Dermis microvascular lymphatic vessel endothelial cell (primary cell): Measurements from ENCODE around the gene HEMK1. TPM values are rescaled to one million over a fixed set of nuclear protein-coding genes. Genes with fewer than 3 reads are reported as not detected.

ENCODE experiments used
- DNase-seq, 2 donors: peaks; one replicate each; pipeline versions ENCODE4 v3.0.0 to v3.0.0-alpha.2; 2010; ENCODE audit warnings: low read depth in 2 of 2
- total RNA-seq: library from RNA; depleted of rRNA; stranded (reverse); fragments of >200 nt; gene quantifications from 2 replicates; pipeline ENCODE4 v1.2.1, GENCODE V29; 2014

Gene HEMK1
- total RNA-seq, 1 donor from 2014 or later: 4.0 TPM

GRCh38 chr3:50542177-50543034 is 26.9 kb upstream of the HEMK1 start:
- DNase-seq: peak; percentile 25 to 57

- no peak for DNase-seq
These were observed 23.5 kb upstream of the HEMK1 start for GRCh38 chr3:50545781-50546180.

- DNase-seq: no peak
These were observed 20.1 kb upstream of the HEMK1 start for GRCh38 chr3:50549226-50549625.

GRCh38 chr3:50550079-50550736 is 19.1 kb upstream of the HEMK1 start:
- peak in 1 of 2 donors; percentile 33 for DNase-seq

- no peak for DNase-seq
These were observed 18.2 kb upstream of the HEMK1 start for GRCh38 chr3:50551054-50551659.

GRCh38 chr3:50551681-50552435 is 17.5 kb upstream of the HEMK1 start:
- no peak for DNase-seq

- DNase-seq: no peak
These were observed 16.7 kb upstream of the HEMK1 start for GRCh38 chr3:50552598-50552997.

- no peak for DNase-seq
These were observed 14.8 kb upstream of the HEMK1 start for GRCh38 chr3:50554553-50554952.

GRCh38 chr3:50557106-50557505 is 12.2 kb upstream of the HEMK1 start:
- no peak for DNase-seq

GRCh38 chr3:50557915-50558314 is 11.4 kb upstream of the HEMK1 start:
- no peak for DNase-seq

GRCh38 chr3:50559702-50560101 is 9.6 kb upstream of the HEMK1 start:
- no peak for DNase-seq

- DNase-seq: no peak
These were observed 6.5 kb upstream of the HEMK1 start for GRCh38 chr3:50562861-50563260.

GRCh38 chr3:50563867-50564266 is 5.5 kb upstream of the HEMK1 start:
- no peak for DNase-seq

- DNase-seq: no peak
These were observed 5.0 kb upstream of the HEMK1 start for GRCh38 chr3:50564321-50564720.

GRCh38 chr3:50567011-50567385 is 2.3 kb upstream of the HEMK1 start:
- DNase-seq: no peak

- DNase-seq: peak; percentile 45 to 84
These were observed 1.7 kb upstream of the HEMK1 start, which contains the start of gene C3orf18 for GRCh38 chr3:50567386-50568167. Gene C3orf18 (minus strand): TSS chr3:50567747. CDS start chr3:50565699, 2,048 bp downstream.

- no peak for DNase-seq
These were observed 1.4 kb downstream of the HEMK1 start for GRCh38 chr3:50570508-50571279.

- DNase-seq: no peak
These were observed 2.2 kb downstream of the HEMK1 start for GRCh38 chr3:50571486-50571885.

GRCh38 chr3:50572158-50572557 is 2.8 kb downstream of the HEMK1 start:
- peak; percentile 45 to 69 for DNase-seq

GRCh38 chr3:50572801-50573371 is 3.6 kb downstream of the HEMK1 start:
- DNase-seq: no peak
